Measurements from ENCODE around the gene DNMT1.

DNMT1 gene

DNA sequence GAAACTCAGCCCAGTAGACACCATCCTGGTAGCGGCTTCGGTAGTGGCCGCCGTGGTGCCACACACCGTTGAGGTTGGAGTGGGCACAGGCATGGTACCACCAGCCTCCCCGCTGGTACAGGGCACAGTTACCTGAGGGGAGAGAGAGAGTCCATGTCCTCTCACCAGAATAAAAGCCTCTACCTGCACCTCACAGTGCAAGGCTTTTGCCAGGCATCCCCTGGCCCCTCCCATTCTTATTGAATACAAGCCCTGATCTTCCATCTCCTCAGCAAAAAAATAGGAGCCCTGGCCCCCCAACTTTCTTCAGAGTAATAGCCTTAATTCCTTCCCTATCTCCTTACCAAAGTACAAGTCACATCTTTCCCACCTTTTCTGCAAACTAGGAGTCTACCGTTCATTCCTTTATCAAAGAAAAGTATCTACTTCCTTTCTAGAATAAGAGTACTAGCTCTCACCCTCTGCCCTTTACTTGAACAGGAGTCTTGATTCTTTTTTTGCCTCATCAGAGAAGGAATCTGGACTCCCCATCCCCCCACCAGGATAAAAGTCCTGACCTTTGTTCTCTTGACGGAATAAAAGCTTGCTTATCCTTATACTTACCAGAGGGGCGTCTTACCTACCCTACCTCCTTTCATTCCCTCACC, 102.0 kb downstream of the DNMT1 start:
- DNase-seq, result no peak

DNA sequence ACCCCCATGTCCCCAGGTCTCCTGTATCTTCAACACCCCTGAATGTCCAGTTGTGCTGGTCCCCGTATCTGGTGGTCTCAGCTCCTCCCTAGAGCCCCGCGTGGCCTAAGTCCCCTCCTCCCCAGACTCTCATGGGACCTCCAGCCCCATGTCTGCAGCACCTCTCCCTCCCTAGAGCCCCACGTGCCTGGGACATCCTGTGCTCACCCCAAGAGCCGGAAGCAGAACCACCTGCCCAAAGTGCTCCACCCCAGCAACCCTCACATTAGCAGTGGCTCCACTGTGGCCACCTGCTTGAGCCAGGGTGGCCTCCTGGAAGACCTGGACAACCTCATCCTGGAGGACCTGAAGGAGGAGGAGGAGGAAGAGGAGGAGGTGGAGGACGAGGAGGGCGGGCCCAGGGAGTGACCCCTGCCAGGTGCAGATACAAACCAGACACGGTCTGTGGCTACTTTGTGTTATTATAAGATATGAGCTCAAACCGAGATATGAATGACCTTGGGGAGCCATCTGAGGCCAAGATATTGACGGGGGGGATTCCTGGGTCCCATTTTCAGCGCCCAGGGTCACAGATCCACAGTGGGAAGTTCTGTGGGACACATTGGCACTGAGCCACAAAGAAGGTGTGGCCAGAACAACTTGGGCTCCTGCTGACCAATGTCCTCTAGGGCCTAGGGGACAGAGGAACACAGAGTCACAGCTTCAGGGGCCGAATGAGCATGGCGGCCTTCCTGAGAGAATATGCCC, 102.7 kb downstream of the DNMT1 start:
- no peak for DNase-seq

GRCh38 chr19:10091370-10091687, 103.4 kb downstream of the DNMT1 start:
- no peak for DNase-seq

DNA sequence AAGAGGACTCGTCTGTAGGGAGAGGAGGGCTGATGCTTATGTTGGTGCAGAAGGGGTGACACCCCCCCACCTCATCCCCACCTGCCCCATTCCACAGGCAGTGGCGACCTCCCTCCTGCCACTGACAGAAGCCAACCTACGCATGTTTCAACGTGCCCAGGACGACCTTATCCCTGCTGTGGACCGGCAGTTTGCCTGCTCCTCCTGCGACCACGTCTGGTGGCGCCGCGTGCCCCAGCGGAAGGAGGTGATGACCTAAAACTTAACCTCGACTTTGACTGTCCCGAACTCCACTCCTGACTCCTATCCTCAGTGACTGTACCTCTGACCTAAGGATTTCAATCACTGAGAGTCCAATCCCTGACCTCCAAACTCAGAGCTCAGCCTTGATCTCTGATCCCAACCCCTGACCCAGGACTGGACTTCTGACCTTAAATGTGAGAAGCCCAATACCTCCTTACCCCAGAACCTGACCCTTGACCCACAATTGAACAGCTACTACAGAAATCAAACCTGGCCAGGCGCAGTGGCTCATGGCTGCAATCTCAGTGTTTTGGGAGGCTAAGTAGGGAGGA, 104.9 kb downstream of the DNMT1 start:
- no peak for DNase-seq

DNA sequence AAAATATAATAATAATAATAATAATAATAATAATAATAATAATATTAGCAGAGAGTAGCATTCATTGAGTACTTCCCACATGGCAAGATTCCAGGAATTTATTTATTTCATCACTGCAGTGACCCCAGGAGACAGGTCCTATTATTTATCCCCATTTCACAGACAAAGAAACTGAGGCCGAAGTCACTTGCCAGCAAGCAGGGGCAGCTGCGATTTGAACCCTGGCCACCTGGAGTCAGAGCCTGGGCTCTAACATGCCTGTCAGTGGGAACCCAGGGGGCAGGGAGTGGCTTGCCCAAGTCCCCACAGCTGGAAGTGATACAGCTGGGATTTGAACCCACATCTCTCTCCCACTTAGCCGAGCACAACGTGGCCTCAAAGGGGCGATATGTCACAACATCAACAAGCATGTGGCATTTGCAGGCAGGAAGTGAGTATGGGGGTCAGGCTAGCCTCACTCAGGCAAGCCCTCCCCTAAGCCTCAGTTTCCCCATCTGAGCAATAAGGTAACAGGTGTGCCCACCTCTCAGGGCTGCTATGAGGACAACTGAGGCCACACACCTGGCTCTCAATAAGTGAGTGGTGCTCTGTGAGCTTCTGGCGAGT, 105.7 kb downstream of the DNMT1 start:
- DNase-seq, result no peak

GRCh38 chr19:10087296-10088061, 107.3 kb downstream of the DNMT1 start:
- DNase-seq, result no peak

GRCh38 chr19:10086591-10087192, 108.1 kb downstream of the DNMT1 start:
- peak; percentile 27 for DNase-seq

GRCh38 chr19:10085641-10086590, 108.8 kb downstream of the DNMT1 start, which contains the start of gene SHFL:
Gene SHFL (plus strand): TSS chr19:10086317. CDS start chr19:10086428, 111 bp downstream.
- DNase-seq, result peak; percentile 84

GRCh38 chr19:10084803-10085202, 110.0 kb downstream of the DNMT1 start:
- DNase-seq, result no peak

GRCh38 chr19:10083911-10084310, 110.8 kb downstream of the DNMT1 start:
- no peak for DNase-seq

Data from EL (cell line).